Choroid plexus epithelial cell (primary cell): ENCODE data around the gene GRM8.

ENCODE experiments used
- DNase-seq: peaks from one replicate; pipeline ENCODE4 v3.0.0-alpha.2; 2010; ENCODE audit warnings: low read depth
- H3K4me3 ChIP-seq: 2 replicates; pipeline ENCODE4 v1.5.1; 2011; ENCODE audit warnings: low read depth, mild to moderate bottlenecking, control low read depth, low read length, moderate library complexity
- TF ChIP-seq, protein P1 (sequence below): conservative IDR thresholded peaks from 2 replicates; pipeline ENCODE4 v1.5.1; 2011; ENCODE audit warnings: low read depth, mild to moderate bottlenecking, control low read depth, inconsistent platforms, low read length, moderate library complexity

Gene GRM8

DNA sequence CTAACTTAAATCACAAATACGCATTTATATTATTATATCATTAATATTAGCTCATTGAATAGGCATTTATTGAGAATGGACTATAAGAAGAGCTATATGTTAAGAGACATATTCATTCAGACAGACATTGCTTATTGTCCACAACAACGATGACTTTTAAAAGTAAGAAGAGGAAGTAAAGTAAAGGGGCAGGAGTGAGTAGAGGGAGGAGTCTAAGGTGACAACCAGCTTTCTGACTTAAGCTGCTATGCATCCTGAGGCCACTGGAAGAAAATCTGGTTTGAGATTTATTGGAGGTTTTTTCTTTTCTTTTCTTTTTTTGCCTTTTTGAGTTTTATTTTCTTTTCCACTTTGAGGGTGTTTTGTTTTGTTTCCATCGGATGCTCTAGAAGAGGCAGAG, 723.5 kb downstream of the GRM8 start:
- DNase-seq, result no peak
- TF ChIP-seq, protein P1, sequence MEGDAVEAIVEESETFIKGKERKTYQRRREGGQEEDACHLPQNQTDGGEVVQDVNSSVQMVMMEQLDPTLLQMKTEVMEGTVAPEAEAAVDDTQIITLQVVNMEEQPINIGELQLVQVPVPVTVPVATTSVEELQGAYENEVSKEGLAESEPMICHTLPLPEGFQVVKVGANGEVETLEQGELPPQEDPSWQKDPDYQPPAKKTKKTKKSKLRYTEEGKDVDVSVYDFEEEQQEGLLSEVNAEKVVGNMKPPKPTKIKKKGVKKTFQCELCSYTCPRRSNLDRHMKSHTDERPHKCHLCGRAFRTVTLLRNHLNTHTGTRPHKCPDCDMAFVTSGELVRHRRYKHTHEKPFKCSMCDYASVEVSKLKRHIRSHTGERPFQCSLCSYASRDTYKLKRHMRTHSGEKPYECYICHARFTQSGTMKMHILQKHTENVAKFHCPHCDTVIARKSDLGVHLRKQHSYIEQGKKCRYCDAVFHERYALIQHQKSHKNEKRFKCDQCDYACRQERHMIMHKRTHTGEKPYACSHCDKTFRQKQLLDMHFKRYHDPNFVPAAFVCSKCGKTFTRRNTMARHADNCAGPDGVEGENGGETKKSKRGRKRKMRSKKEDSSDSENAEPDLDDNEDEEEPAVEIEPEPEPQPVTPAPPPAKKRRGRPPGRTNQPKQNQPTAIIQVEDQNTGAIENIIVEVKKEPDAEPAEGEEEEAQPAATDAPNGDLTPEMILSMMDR, result no peak
- no peak overlapping the region for H3K4me3 ChIP-seq

DNA sequence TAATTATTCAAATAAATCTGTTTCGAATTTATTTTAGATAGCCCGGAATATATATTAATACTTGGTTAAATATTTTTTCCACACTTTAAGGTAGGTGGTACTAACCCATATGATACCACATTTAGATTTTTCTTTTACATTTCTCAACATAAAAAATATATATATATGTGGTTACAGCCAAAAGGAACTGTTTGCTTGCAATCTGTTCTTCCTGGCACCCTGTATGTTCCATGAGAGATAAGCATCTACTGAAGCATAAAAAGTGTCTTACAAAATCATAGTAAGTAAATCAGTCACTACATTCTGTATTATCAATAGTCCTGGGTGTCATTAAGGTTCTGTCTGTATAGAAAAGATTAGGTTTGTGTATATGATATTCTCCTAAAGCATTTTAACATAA, 726.8 kb downstream of the GRM8 start:
- no peak for DNase-seq
- no peak overlapping the region for H3K4me3 ChIP-seq
- TF ChIP-seq, protein P1, result no peak

DNA sequence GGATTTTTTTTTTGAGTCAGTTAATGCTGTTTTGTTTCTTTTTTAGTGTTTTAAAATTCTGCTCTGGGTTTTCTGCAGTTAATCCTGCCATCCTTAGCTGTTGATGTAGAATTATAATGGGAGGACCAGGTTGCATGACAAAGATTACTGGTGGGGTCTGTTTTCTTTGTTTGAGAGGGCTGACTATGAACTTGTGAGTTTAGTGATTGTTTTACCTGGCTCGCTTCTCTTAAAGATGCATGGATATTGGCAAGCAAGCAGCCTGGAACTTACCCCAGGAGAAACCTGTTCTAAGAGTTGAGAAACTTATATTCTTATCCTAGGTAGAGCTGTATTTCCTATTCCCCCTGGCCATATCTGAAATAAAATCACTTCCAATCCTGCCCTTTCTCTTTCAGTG, 727.8 kb downstream of the GRM8 start:
- TF ChIP-seq, protein P1, result no peak
- no peak overlapping the region for H3K4me3 ChIP-seq
- no peak for DNase-seq

DNA sequence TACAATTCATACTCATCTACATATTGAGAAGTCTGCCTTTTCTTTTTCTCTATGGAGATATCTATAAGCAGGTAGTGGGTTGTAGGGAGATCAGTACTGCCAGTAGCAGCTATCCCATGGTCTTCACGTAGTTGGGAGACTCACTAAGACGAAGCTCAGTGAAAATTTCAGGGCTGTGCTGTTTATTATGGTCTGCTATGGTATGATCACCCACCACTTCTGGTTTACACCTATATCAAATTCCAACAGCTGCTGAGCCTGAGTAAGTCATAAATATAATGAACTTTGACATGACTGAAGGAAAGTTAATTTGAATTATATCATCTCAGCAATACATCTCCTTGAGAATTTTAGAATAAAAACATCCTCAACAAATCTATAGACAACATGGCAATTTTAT, 741.7 kb downstream of the GRM8 start:
- no peak overlapping the region for H3K4me3 ChIP-seq
- TF ChIP-seq, protein P1, result no peak
- no peak for DNase-seq

DNA sequence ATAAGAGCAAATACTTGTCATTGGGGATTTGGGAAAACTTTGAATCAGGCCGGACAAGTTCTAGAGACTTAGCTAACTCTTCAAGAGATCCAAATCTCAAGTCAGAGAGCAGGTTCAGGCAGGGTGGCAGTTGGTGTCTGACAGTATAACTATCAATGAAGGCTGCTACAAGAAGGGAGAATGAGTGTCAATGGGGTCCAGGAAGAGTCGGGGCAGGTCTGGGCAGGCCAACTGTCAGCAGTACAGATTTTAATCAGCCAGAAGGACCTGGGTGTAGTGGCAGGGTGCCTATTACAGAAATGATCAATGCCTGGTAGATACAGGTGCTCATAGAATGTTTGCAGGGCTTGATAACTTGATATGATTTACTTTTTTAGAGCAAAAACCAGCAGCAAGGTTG, 751.1 kb downstream of the GRM8 start:
- no peak for DNase-seq
- TF ChIP-seq, protein P1, result no peak
- no peak overlapping the region for H3K4me3 ChIP-seq

DNA sequence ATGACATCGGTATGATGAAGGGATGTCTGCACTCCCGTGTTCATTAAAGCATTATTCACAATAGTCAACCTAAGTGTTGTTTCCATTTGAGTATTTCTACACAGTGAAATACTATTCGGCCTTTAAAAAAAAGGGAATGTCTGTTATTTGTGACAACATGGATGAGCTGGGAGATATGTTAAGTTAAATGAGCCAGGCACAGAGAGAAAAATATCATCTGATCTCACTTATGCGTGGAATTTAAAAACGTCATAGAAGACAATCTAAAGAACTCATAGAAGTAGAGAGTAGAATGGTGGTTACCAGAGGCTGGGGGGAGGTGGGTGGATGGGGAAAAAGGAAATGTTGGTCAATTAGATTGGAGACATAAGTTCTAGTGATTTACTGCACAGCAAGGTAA, 753.3 kb downstream of the GRM8 start:
- no peak overlapping the region for H3K4me3 ChIP-seq
- TF ChIP-seq, protein P1, result no peak
- DNase-seq, result no peak

DNA sequence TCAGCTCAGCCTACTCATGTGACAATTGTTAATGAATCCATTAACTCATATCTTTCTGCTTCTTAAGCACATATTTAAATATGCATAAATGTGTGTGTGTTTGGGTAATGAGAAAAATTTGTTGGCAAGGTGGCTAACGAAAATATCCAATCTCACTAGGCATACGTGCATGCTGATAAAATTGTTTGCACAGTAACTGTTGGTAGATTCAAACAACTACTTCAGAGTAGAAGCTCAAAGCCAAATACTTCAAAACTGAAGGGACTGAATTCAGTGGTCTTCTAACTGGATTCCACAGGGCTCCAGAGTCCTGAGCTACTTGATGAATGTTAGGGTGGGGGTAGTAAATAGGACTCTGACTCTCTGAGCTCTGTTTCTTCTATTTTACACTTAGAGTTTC, 757.0 kb downstream of the GRM8 start:
- H3K4me3 ChIP-seq, result no peak overlapping the region
- TF ChIP-seq, protein P1, result no peak
- DNase-seq, result no peak
